A204.1 (cell line): Measurements from ENCODE around the gene SHROOM1.
"Not testable (repeated sequence)": the region's sequence is repeated elsewhere in the genome, so short reads cannot be mapped to it uniquely, and the experiment has no call there.

Experiments used
- FAIRE-seq: peaks from 2 replicates; lab custom pipeline; 2012; peaks lifted over from hg19 to GRCh38; lab: Jason Lieb, UNC

The SHROOM1 gene

GRCh38 chr5:132805872-132806271 is 24.6 kb downstream of the SHROOM1 start:
- not testable (repeated sequence) for FAIRE-seq

DNA sequence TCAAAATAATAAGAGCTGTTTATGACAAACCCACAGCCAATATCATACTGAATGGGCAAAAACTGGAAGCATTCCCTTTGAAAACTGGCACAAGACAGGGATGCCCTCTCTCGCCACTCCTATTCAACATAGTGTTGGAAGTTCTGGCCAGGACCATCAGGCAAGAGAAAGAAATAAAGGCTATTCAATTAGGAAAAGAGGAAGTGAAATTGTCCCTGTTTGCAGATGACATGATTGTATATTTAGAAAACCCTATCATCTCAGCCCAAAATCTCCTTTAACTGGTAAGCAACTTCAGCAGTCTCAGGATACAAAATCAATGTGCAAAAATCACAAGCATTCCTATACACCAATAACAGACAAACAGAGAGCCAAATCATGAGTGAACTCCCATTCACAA is 26.2 kb downstream of the SHROOM1 start:
- not testable (repeated sequence) for FAIRE-seq

DNA sequence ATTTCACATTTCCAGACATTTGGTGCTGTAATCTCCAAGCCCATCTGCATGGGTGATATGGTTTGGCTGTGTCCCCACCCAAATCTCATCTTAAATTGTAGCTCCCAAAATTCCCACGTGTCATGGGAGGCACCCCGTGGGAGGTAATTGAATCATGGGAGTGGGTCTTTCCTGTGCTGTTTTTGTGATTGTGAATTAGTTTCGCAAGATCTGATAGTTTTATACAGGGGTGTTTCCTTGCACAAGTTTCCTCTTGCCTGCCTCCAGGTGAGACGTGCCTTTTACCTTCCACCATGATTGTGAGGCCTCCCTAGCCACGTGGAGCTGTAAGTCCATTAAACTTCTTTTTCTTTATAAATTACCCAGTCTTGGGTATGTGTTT is 27.8 kb downstream of the SHROOM1 start:
- FAIRE-seq: not testable (repeated sequence)

- no peak for FAIRE-seq
Observed at GRCh38 chr5:132802044-132802684, 28.3 kb downstream of the SHROOM1 start.

DNA sequence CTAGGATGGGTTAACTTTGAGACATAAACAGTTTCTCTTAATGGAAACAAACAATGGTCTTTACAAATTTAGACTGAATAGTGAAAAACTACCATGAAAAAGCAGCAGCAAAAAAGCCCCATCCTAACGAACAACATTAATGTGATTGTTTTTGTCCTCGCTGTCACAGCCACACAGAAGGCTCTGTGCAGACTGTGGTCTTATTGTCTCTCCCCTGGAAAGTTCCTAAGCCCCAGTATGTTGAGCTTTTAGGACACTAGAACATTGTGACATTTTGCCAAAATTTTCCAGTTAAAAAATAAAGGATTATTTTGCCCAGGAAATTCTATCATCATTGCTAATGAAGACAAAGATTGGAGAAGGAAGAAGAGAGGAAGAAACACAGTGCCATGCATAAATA is 29.9 kb downstream of the SHROOM1 start:
- no peak for FAIRE-seq

DNA sequence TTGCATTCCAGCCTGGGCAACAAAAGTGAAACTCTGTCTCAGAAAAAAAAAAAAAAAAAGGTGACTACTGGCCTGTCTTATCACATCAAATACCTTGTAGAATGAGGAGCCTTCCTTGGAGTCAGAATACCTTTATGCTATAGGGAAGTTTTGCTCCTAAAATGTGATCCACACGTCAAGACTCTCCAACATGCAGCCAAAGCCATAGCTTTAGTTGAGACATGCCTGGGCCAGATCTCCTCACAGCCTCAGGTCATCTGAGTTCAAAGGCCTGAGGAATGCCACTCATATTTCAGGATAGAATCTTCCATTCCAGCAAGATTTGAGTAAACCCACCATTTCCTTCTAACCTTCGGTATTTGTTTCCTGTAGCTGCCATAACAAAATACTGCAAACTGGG is 31.1 kb downstream of the SHROOM1 start:
- no peak for FAIRE-seq

DNA sequence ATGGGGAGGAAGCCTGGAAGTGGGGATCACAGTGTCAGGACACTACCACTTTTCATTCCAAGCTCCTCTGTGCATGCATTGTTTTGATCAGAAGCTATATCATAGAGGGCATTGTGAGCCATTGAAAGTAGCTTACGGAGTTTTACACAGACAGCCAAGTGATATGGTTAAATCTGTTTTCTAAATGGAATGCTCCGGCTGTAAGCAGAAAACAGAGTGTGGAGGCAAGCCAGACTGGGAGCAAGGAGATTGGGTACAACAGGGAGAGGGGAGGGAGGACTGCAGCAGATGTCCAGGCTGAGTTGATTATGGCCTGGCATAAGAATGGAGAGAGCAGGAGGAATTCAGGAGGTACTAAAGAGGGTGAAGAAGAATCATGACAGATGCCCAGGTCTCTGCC is 32.8 kb downstream of the SHROOM1 start:
- FAIRE-seq: no peak

DNA sequence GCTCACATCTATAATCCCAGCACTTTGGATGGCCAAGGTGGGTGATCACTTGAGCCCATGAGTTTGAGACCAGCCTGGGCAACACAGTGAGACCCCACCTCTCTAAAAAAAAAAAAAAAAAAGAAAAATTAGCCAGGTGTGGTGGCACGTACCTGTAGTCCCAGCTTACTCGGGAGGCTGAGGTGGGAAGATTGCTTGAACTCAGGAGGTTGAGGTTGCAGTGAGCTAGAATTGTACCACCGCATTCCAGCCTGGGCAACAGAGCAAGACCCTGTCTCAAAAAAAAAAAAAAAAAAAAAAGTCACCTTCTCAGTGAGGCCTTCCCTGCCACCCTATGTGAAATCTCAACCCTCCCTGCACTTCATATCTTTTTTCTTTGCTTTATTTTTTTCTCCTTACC is 39.4 kb downstream of the SHROOM1 start:
- FAIRE-seq: no peak

- no peak for FAIRE-seq
Observed at GRCh38 chr5:132790201-132790865, 40.1 kb downstream of the SHROOM1 start.

- no peak for FAIRE-seq
Observed at GRCh38 chr5:132788990-132789886, 41.2 kb downstream of the SHROOM1 start.

DNA sequence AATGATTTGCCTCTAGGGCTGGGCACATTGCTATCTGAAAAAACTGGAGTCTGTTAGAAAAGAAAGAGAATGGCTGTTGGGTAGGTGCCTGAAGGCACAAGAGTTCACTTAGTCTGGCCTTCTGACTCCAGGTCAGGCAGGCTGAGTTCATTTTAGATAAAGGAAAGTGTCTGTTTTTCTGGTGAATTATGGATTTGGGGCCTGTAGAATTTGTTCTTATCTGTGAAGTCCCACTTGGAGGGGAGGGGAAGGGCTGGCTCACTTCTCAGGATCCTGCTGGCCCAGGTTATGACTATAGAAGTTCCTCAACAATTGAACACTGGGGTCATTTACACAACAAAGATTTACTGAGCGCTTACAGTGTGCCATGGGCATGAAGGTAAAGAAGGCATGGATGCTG is 41.9 kb downstream of the SHROOM1 start:
- no peak for FAIRE-seq

GRCh38 chr5:132787076-132787475 is 43.4 kb downstream of the SHROOM1 start:
- no peak for FAIRE-seq

GRCh38 chr5:132785864-132786263 is 44.6 kb downstream of the SHROOM1 start:
- no peak for FAIRE-seq

DNA sequence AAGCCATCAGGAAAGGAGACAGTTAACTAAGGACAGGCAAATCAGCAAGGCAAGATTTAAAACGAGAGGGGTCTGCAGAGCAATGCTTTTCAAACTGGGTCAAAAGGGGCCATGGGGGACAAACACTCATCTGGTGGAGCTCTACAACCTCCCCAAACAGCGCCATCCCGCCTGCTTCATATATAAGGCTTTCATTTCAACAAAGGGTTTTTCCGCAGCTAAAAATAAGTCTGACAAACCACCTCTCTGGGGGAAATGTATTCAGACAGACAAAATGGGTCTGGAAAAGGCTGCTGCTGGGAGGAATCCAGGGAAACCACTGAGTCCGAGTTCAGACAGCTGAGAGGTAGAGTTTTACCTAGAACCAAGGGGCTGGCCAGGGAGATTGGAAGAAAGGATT is 45.1 kb downstream of the SHROOM1 start:
- no peak for FAIRE-seq

DNA sequence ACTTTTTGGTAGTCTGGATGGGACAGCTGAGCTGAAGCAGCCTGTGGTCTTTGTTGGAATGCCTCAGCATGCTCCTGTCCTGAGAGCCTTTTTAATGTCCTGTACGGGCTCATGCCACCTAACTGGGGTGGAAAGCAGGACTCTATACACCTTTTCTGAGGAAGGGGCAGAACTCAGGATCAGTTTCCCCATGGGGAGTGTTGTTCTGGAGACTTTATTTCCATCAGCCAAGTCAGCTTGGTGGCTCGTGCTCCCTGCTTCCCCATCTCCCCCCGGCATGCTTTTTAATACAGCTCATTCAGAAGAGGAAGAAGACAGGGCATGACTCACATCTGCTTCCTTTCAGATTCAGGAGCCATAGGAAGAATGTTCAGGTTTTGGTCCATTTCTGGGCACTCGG is 48.3 kb downstream of the SHROOM1 start:
- FAIRE-seq: no peak

DNA sequence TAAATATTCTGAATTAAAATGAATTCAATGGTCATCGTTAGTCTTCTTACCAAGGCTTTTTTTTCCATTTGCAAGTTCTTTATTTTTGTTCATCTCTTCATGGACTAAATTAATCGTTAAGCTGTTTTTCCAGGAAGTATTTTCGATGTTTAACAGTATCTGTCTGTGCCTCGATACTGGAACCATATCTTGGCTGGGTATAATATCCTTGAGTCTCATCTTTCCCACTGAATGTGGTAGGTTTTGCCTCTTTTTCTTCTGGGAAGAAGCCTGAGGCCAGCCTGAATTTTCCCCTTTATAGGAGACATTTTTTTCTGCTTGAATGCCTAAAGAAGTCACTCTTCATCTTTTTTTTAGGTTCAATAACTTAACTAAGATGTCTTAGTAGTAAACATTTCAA is 49.4 kb downstream of the SHROOM1 start:
- FAIRE-seq: no peak

GRCh38 chr5:132780577-132780976 is 49.9 kb downstream of the SHROOM1 start:
- FAIRE-seq: no peak

GRCh38 chr5:132779961-132780360 is 50.5 kb downstream of the SHROOM1 start:
- FAIRE-seq: no peak

DNA sequence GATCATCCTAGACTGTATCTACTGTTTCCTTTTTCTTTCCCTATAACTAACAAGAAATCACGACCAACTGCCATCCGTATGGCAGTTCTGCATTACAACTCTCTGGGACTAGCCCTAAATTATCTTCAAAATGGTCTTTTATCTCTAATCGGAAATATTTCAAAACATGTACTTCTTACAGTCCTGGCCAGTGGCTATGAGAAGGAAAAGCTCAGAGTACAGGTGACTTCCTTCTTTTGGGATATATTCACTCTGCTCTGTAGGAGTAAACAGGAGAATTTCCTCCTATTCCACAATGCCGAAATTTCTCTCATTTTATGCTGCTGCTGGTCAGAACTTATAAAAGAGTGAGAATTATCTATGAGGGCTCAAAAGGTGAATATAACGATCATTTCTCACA is 51.6 kb downstream of the SHROOM1 start:
- FAIRE-seq: no peak

DNA sequence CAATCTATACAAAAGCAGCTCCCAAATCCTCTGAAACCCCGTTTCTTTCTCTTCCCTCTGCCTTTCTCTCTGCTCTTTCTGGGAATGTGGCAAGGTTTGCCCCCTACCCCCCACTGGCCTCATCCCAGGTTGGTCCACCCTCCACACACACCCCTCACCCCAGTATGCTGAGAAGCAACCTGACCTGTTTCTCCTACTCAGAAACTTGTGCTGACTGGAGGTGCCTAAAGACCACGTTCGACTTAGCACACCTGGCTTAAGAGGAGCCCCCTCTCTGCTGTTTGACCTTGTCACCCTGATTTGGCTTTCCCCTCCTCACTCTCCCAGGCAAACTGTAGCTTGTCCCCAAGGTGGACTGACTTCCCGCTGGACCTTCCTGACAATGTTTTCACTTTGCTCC is 52.3 kb downstream of the SHROOM1 start:
- FAIRE-seq: no peak

GRCh38 chr5:132777209-132778069 is 53.0 kb downstream of the SHROOM1 start, which contains the start of gene SEPTIN8:
Gene SEPTIN8 (minus strand): TSS chr5:132777239. CDS start chr5:132777137, 102 bp downstream.
- FAIRE-seq: no peak

DNA sequence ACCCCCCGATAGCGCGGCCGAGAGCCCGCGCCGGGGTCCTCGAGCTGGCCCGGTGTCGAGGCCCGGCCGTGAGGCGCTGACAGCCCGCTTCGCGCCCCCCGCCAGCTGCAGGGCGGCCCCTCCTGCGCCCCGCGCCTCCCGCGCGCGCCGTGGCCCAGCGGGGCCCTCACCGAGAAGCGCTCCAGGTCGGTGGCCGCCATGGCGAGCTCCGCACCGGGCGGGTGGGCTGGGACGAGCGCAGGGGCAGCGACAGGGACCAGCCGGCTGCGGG is 53.6 kb downstream of the SHROOM1 start:
- FAIRE-seq: no peak
